Endothelial cell of umbilical vein (primary cell): ENCODE results near the gene NKX6-2. TPM values are rescaled to one million over a fixed set of nuclear protein-coding genes. Genes with fewer than 3 reads are reported as not detected.

ENCODE experiments used
- BruUV-seq: library from RNA; stranded (reverse); fragments of 400-500 nt; replicated peaks from 2 replicates; lab custom pipeline; 2021; lab: Mats Ljungman, UMichigan
- CTCF ChIA-PET: fragments of 300-600, 350-600 bp; sonication (Branson Sonifier 250); formaldehyde crosslinking; loops from one replicate; lab custom pipeline; 2021; ENCODE audit warnings: antibody characterized with exemption, inconsistent platforms; lab: Charles Lee
- POLR2A ChIA-PET: fragments of 300-600, 350-600 bp; sonication (Branson Sonifier 250); formaldehyde crosslinking; loops from one replicate; lab custom pipeline; 2021; ENCODE audit warnings: antibody characterized with exemption, inconsistent platforms; lab: Charles Lee
- DNase-seq: peaks from one replicate; pipeline ENCODE4 v3.0.0-alpha.2; 2011; ENCODE audit warnings: low read depth, low spot score
- FAIRE-seq: peaks from 2 replicates; lab custom pipeline; 2011; peaks lifted over from hg19 to GRCh38; lab: Jason Lieb, UNC
- H2AFZ ChIP-seq: 2 replicates; pipeline ENCODE4 v1.6.0; 2012; ENCODE audit warnings: low read depth, low read length, control low read depth, inconsistent platforms
- H3K27ac ChIP-seq: 2 replicates; pipeline ENCODE4 v1.5.1; 2011; ENCODE audit warnings: low read depth, mild to moderate bottlenecking, control low read depth, low read length, moderate library complexity; ENCODE audit not compliant: insufficient read depth
- H3K27me3 ChIP-seq, 2 experiments: 2 replicates each; pipeline versions ENCODE4 v1.6.0 to v1.6.1; 2011; ENCODE audit warnings: low read length in 2 of 2, mixed read lengths in 1 of 2; ENCODE audit not compliant: control insufficient read depth in 2 of 2, insufficient read depth in 2 of 2
- H3K36me3 ChIP-seq, 2 experiments: 2 replicates in 1 of 2; 3 replicates in 1 of 2; pipeline ENCODE4 v1.5.1; 2011; ENCODE audit warnings: low read length in 2 of 2, mild to moderate bottlenecking in 1 of 2, moderate library complexity in 1 of 2; ENCODE audit not compliant: control insufficient read depth in 2 of 2, insufficient read depth in 2 of 2; ENCODE audit errors: extremely low read depth in 1 of 2
- H3K4me1 ChIP-seq: 3 replicates; pipeline ENCODE4 v1.5.1; 2011; ENCODE audit warnings: mild to moderate bottlenecking, low read length; ENCODE audit not compliant: control insufficient read depth, insufficient read depth; ENCODE audit errors: extremely low read depth
- H3K4me2 ChIP-seq: 2 replicates; pipeline ENCODE4 v1.6.1; 2011; ENCODE audit warnings: low read length, control low read depth, mixed read lengths; ENCODE audit not compliant: insufficient read depth
- H3K4me3 ChIP-seq, 3 experiments: fragments of 200-600 bp in 1 of 3; sonication (generic), shearing (Covaris generic) in 1 of 3; replicated peaks in 1 of 3; 2 replicates each; pipeline ENCODE4 v1.5.1; 2011 to 2016; ENCODE audit warnings: control low read depth in 3 of 3, low read length in 3 of 3, mild to moderate bottlenecking in 2 of 3, inconsistent platforms in 1 of 3, low read depth in 1 of 3, moderate library complexity in 1 of 3; ENCODE audit not compliant: insufficient read depth in 1 of 3
- H3K79me2 ChIP-seq: 2 replicates; pipeline ENCODE4 v1.6.0; 2012; ENCODE audit warnings: low read length, inconsistent platforms; ENCODE audit not compliant: control insufficient read depth, insufficient read depth
- H3K9ac ChIP-seq: replicated peaks from 2 replicates; pipeline ENCODE3; 2011; ENCODE audit warnings: low read length, control low read depth; ENCODE audit not compliant: insufficient read depth; ENCODE audit errors: extremely low read depth
- H3K9me1 ChIP-seq: replicated peaks from 3 replicates; pipeline ENCODE4 v1.6.0; 2011; ENCODE audit warnings: mild to moderate bottlenecking, low read length; ENCODE audit not compliant: control insufficient read depth, insufficient read depth; ENCODE audit errors: extremely low read depth
- H3K9me3 ChIP-seq: replicated peaks from 2 replicates; pipeline ENCODE4 v1.5.1; 2012; ENCODE audit warnings: low read length, inconsistent platforms; ENCODE audit not compliant: control insufficient read depth, insufficient read depth
- H4K20me1 ChIP-seq: replicated peaks from 2 replicates; pipeline ENCODE3; 2011; ENCODE audit warnings: mild to moderate bottlenecking, low read length; ENCODE audit not compliant: control insufficient read depth, insufficient read depth; ENCODE audit errors: extremely low read depth
- EZH2 ChIP-seq: IDR thresholded peaks from 2 replicates; pipeline ENCODE4 v1.6.1; 2012; ENCODE audit warnings: borderline replicate concordance, low read depth, mild to moderate bottlenecking, moderate library complexity, low read length, inconsistent platforms; ENCODE audit not compliant: severe bottlenecking
- FOS ChIP-seq: IDR thresholded peaks from 2 replicates; pipeline ENCODE4 v1.6.1; 2011; ENCODE audit warnings: mild to moderate bottlenecking, low read length, moderate library complexity, borderline replicate concordance; ENCODE audit not compliant: insufficient read depth
- GATA2 ChIP-seq: IDR thresholded peaks from 2 replicates; pipeline ENCODE4 v1.7.0; 2011; ENCODE audit warnings: low read depth, mild to moderate bottlenecking, moderate library complexity, mixed read lengths, low read length; ENCODE audit not compliant: insufficient read length, insufficient read depth
- JUN ChIP-seq: IDR thresholded peaks from 2 replicates; pipeline ENCODE4 v1.6.1; 2011; ENCODE audit warnings: borderline replicate concordance, low read depth; ENCODE audit not compliant: insufficient read length, insufficient read depth
- MYC ChIP-seq: IDR thresholded peaks from one replicate; pipeline ENCODE4 v1.6.1; 2011; ENCODE audit warnings: mild to moderate bottlenecking, low read depth, low read length
- POLR2A ChIP-seq: IDR thresholded peaks from 2 replicates; pipeline ENCODE4 v1.6.1; 2012; ENCODE audit warnings: low read depth, mild to moderate bottlenecking, control low read depth, low read length
- POLR2AphosphoS5 ChIP-seq: IDR thresholded peaks from 2 replicates; pipeline ENCODE4 v1.6.1; 2012; ENCODE audit warnings: low read depth, mild to moderate bottlenecking, control low read depth, low read length, moderate library complexity; ENCODE audit not compliant: insufficient read depth
- dilution Hi-C: fragments of 300-500 bp; cut with MboI; formaldehyde crosslinking; loops from one replicate; pipeline ENCODE4 v1.15.0; 2019; ENCODE audit warnings: low sequenced_read_pairs; ENCODE audit not compliant: extremely low pct_ligation_motif_present
- intact Hi-C: fragments of 100-400 bp; cut with micrococcal nuclease; formaldehyde crosslinking; loops from one replicate; pipeline ENCODE4 v1.10.0; 2022
- polyA plus RNA-seq, 4 experiments: library from polyadenylated mRNA; depleted of rRNA in 3 of 4; stranded (reverse) in 3 of 4; unstranded in 1 of 4; fragments of >200 nt; gene quantifications; 2 replicates each; pipeline versions ENCODE4 v1.2.1 to v1.2.3, GENCODE V29; 2011 to 2012; ENCODE audit warnings: missing spikeins in 1 of 4
- total RNA-seq: library from RNA; stranded (reverse); gene quantifications from 2 replicates; pipeline ENCODE4 v1.2.3, GENCODE V29; 2021
- TF ChIP-seq, protein P1 (sequence below), 2 donors: IDR thresholded peaks; 1 replicate in 1 of 2; 2 replicates in 1 of 2; pipeline ENCODE4 v1.5.1; 2011; ENCODE audit warnings: low read length in 2 of 2, mild to moderate bottlenecking in 2 of 2, moderate library complexity in 2 of 2, control low read depth in 1 of 2, inconsistent platforms in 1 of 2, low read depth in 1 of 2; ENCODE audit not compliant: insufficient read depth in 1 of 2; ENCODE audit errors: extremely low read depth in 1 of 2
- TF ChIP-seq, protein P2 (sequence below): IDR thresholded peaks from 2 replicates; pipeline ENCODE4 v1.6.1; 2011; ENCODE audit not compliant: insufficient read depth, insufficient read length

The NKX6-2 gene
- total and polyA plus RNA-seq, 2 donors (not counting 3 experiments of a cell fraction or from before 2014, with no cell fraction given): not detected

DNA sequence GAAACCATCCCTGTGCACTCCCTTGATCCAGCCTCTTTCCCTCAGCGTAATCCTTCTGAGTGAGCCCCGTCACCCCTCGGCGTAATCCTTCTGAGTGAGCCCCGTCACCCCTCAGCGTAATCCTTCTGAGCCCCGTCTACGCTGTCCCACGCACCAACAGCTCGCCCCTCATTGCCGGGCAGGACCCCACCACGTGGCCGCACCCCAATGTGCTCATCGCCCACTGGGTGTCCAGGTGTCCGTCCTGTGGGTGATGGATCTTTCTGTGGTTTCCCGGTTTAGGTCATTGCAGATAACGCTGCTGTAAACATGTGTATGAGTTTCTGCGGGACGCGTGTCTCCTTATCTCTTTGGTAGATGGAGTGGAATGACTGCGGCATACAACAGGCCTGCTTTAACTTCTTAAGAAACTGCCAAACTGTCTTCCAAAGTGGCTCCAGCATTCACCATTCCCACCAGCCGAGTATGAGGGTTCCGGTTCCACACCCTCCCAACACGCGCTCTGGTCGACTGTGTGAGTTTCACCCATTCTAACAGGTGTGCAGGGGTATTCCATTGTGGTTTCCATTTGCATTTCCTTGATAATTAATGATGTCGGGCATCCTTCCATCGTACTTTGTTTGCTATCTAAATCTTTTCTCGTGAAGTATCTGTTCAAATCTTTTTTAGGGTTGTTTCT is 42.1 kb upstream of the NKX6-2 start:
- FAIRE-seq: no peak
- CTCF ChIA-PET: no interaction called here

More for the DNA sequence above, 42.1 kb upstream of the NKX6-2 start:
- H3K4me2 ChIP-seq: no peak overlapping the region
- TF ChIP-seq FOS (no peak), POLR2A (no peak), GATA2 (no peak), POLR2AphosphoS5 (no peak), JUN (no peak), MYC (no peak), EZH2 (no peak)
- TF ChIP-seq, protein P1, sequence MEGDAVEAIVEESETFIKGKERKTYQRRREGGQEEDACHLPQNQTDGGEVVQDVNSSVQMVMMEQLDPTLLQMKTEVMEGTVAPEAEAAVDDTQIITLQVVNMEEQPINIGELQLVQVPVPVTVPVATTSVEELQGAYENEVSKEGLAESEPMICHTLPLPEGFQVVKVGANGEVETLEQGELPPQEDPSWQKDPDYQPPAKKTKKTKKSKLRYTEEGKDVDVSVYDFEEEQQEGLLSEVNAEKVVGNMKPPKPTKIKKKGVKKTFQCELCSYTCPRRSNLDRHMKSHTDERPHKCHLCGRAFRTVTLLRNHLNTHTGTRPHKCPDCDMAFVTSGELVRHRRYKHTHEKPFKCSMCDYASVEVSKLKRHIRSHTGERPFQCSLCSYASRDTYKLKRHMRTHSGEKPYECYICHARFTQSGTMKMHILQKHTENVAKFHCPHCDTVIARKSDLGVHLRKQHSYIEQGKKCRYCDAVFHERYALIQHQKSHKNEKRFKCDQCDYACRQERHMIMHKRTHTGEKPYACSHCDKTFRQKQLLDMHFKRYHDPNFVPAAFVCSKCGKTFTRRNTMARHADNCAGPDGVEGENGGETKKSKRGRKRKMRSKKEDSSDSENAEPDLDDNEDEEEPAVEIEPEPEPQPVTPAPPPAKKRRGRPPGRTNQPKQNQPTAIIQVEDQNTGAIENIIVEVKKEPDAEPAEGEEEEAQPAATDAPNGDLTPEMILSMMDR (IDR thresholded peaks at IDR 0.05; ENCODE audit: extremely low read depth in 1 of 2, insufficient read depth in 1 of 2, low read depth in 1 of 2, low read length in 2 of 2): no peak
- TF ChIP-seq, protein P2, sequence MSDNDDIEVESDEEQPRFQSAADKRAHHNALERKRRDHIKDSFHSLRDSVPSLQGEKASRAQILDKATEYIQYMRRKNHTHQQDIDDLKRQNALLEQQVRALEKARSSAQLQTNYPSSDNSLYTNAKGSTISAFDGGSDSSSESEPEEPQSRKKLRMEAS: no peak
- dilution Hi-C loops (no loop called here), intact Hi-C loops (no loop called here)
- no peaks in the 10 kb centered on the region for H4K20me1 ChIP-seq
- no peak for DNase-seq
- POLR2A ChIA-PET: no interaction called here
- no peaks in the 10 kb centered on the region for H3K79me2 ChIP-seq
- H3K4me3 ChIP-seq: no peak overlapping the region
- no peaks in the 10 kb centered on the region for H3K9me1 ChIP-seq
- H3K4me1 ChIP-seq: no peaks in the 10 kb centered on the region
- H3K9ac ChIP-seq: no peak overlapping the region
- no peak overlapping the region for H3K27ac ChIP-seq
- no peak overlapping the region for H2AFZ ChIP-seq
- no peaks in the 10 kb centered on the region for H3K27me3 ChIP-seq
- H3K9me3 ChIP-seq: peaks cover 2% of the 10 kb centered on the region
- BruUV-seq: no TSS peak
- no peaks in the 10 kb centered on the region for H3K36me3 ChIP-seq
